Subcutaneous adipose tissue (tissue), 4 donors: Measurements from ENCODE around the gene ZNF484. TPM values are rescaled to one million over a fixed set of nuclear protein-coding genes. Genes with fewer than 3 reads are reported as not detected.

ENCODE experiments used
- CTCF ChIP-seq: fragments of 450-650 bp; IDR thresholded peaks from one replicate; pipeline ENCODE4 v1.5.1; 2016; ENCODE audit warnings: low read depth, mild to moderate bottlenecking, control low read depth, antibody characterized with exemption, moderate library complexity
- total RNA-seq, 4 donors: library from RNA; depleted of rRNA; stranded (reverse); fragments of >200 nt; gene quantifications; one replicate each; pipeline ENCODE4 v1.1.0, GENCODE V29; 2016

The ZNF484 gene
- total RNA-seq, 4 donors from 2014 or later = 9.6 to 19.6 (median 12.5) TPM

- TF ChIP-seq CTCF = no peak
Observed at GRCh38 chr9:92820964-92821363, 56.9 kb downstream of the ZNF484 start.

- no peak for TF ChIP-seq CTCF
Observed at GRCh38 chr9:92808726-92809451, 68.9 kb downstream of the ZNF484 start.

GRCh38 chr9:92807757-92808725, 69.8 kb downstream of the ZNF484 start:
- TF ChIP-seq CTCF = no peak

GRCh38 chr9:92807031-92807756, 70.6 kb downstream of the ZNF484 start:
- TF ChIP-seq CTCF = no peak

GRCh38 chr9:92804727-92805126, 73.1 kb downstream of the ZNF484 start:
- no peak for TF ChIP-seq CTCF

- no peak for TF ChIP-seq CTCF
Observed at GRCh38 chr9:92798358-92798757, 79.5 kb downstream of the ZNF484 start.
